Small intestine (tissue), 7 donors: ENCODE results near the gene L2HGDH. TPM values are rescaled to one million over a fixed set of nuclear protein-coding genes. Genes with fewer than 3 reads are reported as not detected.

Source experiments
- DNase-seq, 2 donors: peaks; one replicate each; pipeline versions ENCODE4 v3.0.0 to v3.0.0-alpha.2; 2013
- FAIRE-seq: peaks from 2 replicates; lab custom pipeline; 2012; peaks lifted over from hg19 to GRCh38; lab: Jason Lieb, UNC
- H3K27ac ChIP-seq, 3 donors: one replicate each; pipeline ENCODE4 v1.5.1; 2013; ENCODE audit warnings: low read length in 2 of 3, mild to moderate bottlenecking in 2 of 3, control low read depth in 1 of 3, inconsistent platforms in 1 of 3, low read depth in 1 of 3, moderate library complexity in 1 of 3
- H3K27me3 ChIP-seq, 3 donors: one replicate each; pipeline ENCODE4 v1.6.1; 2013; ENCODE audit warnings: low read length in 3 of 3, inconsistent platforms in 1 of 3; ENCODE audit not compliant: control insufficient read depth in 3 of 3, insufficient read depth in 3 of 3
- H3K36me3 ChIP-seq, 3 donors: one replicate each; pipeline ENCODE4 v1.6.1; 2013; ENCODE audit warnings: low read length in 3 of 3, inconsistent platforms in 1 of 3, low read depth in 1 of 3, mild to moderate bottlenecking in 1 of 3, moderate library complexity in 1 of 3; ENCODE audit not compliant: control insufficient read depth in 3 of 3, insufficient read depth in 2 of 3
- H3K4me1 ChIP-seq, 3 donors: one replicate each; pipeline ENCODE4 v1.6.1; 2013; ENCODE audit warnings: low read length in 2 of 3, inconsistent platforms in 1 of 3, low read depth in 1 of 3, mild to moderate bottlenecking in 1 of 3, moderate library complexity in 1 of 3; ENCODE audit not compliant: control insufficient read depth in 3 of 3, insufficient read depth in 2 of 3
- H3K4me3 ChIP-seq, 3 donors: one replicate each; pipeline ENCODE4 v1.5.1; 2013; ENCODE audit warnings: low read length in 3 of 3, control low read depth in 1 of 3, inconsistent platforms in 1 of 3, low read depth in 1 of 3, mild to moderate bottlenecking in 1 of 3, moderate library complexity in 1 of 3
- H3K9me3 ChIP-seq, 2 donors: one replicate each; pipeline ENCODE4 v1.6.1; 2013; ENCODE audit warnings: low read depth in 1 of 2, low read length in 1 of 2; ENCODE audit not compliant: control insufficient read depth in 2 of 2, insufficient read depth in 1 of 2
- WGBS, 3 donors: extraction: QIAGEN DNeasy Blood & Tissue Kit; methylation state at CpG; one replicate each; pipeline ENCODE4 v1.1.7; 2013; 5-methylcytosine and 5-hydroxymethylcytosine counted together
- polyA plus RNA-seq, 4 donors: library from polyadenylated mRNA; stranded (reverse) in 3 of 4; unstranded in 1 of 4; fragments of 200-250 nt in 3 of 4; fragments of 120-200 nt in 1 of 4; gene quantifications; one replicate each; pipeline versions ENCODE4 v1.2.1 to v1.2.3, GENCODE V29; 2013
- donor health status: healthy with polysubstance abuse.
- donor health status: control.
- donor health status: control.
- donor health status: Bipolar disorder and iron deficiency.
- donor health status: healthy.

Gene L2HGDH
- polyA plus RNA-seq, 4 donors: 1.1 to 8.4 (median 4.8) TPM

- no peaks in the 10 kb centered on the region for H3K4me1 ChIP-seq
- H3K4me3 ChIP-seq: no peak overlapping the region
- no peak for FAIRE-seq
Observed at GRCh38 chr14:50301914-50302313, 10.1 kb downstream of the L2HGDH start.

GRCh38 chr14:50299585-50299984, 12.4 kb downstream of the L2HGDH start:
- FAIRE-seq: no peak
- Histone ChIP-seq H3K27me3 (no peaks in the 10 kb centered on the region), H3K27ac (no peak overlapping the region), H3K36me3 (peaks cover 0 to 8% (median 0%) of the 10 kb centered on the region in 3 donors), H3K9me3 (no peaks in the 10 kb centered on the region), H3K4me1 (no peaks in the 10 kb centered on the region), H3K4me3 (no peak overlapping the region)
- WGBS, 3 donors: 93 to 97% (median 97%) methylated on average over 2 of the region's 2 CpGs
- no peak for DNase-seq

More at GRCh38 chr14:50301914-50302313, 10.1 kb downstream of the L2HGDH start:
- Histone ChIP-seq H3K27me3 (no peaks in the 10 kb centered on the region), H3K36me3 (peaks cover 0 to 8% (median 0%) of the 10 kb centered on the region in 3 donors), H3K9me3 (no peaks in the 10 kb centered on the region), H3K27ac (no peak overlapping the region)
- DNase-seq: no peak

- H3K27ac ChIP-seq: no peak overlapping the region
- H3K4me1 ChIP-seq: no peaks in the 10 kb centered on the region
- FAIRE-seq (no peak), DNase-seq (no peak)
- WGBS, 3 donors: 88 to 97% (median 96%) methylated on average over 5 of the region's 5 CpGs
- no peaks in the 10 kb centered on the region for H3K27me3 ChIP-seq
- peaks cover 0 to 6% (median 0%) of the 10 kb centered on the region in 3 donors for H3K36me3 ChIP-seq
- H3K4me3 ChIP-seq: no peak overlapping the region
- H3K9me3 ChIP-seq: no peaks in the 10 kb centered on the region
Observed at GRCh38 chr14:50290306-50290705, 21.7 kb downstream of the L2HGDH start.

- Histone ChIP-seq H3K27me3 (no peaks in the 10 kb centered on the region), H3K4me3 (no peak overlapping the region), H3K27ac (no peak overlapping the region), H3K36me3 (peaks cover 0 to 8% (median 0%) of the 10 kb centered on the region in 3 donors), H3K4me1 (no peaks in the 10 kb centered on the region), H3K9me3 (no peaks in the 10 kb centered on the region)
- DNase-seq: no peak
- FAIRE-seq: no peak
- WGBS, 3 donors: 95 to 97% (median 97%) methylated on average over 5 of the region's 5 CpGs
Observed at GRCh38 chr14:50288146-50288545, 23.9 kb downstream of the L2HGDH start.

DNA sequence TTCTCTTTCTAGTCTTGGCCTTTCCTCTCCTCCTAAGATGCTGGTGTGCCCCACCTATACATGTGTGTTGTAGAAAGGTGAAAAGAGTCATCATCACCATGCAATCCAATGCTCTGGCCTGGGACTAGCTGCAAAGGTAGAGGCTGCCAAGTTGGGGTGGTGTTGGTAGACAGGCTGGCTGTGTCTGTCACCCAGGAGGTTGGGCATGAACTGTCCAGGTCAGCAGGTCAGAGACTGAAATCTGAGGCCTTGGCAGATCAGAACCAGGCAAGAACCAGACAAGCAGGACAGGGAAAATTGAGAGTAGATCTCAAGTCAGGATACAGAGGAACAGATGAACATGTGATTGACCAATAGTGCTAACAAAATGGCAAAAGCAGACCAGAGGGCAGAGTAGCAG, 26.2 kb downstream of the L2HGDH start:
- DNase-seq (no peak), FAIRE-seq (no peak)
- Histone ChIP-seq H3K9me3 (no peaks in the 10 kb centered on the region), H3K27ac (no peak overlapping the region), H3K4me1 (no peaks in the 10 kb centered on the region), H3K36me3 (peaks cover 0 to 12% (median 2%) of the 10 kb centered on the region in 3 donors), H3K4me3 (no peak overlapping the region), H3K27me3 (no peaks in the 10 kb centered on the region)

- H3K4me1 ChIP-seq: no peaks in the 10 kb centered on the region
- peaks cover 0 to 6% (median 2%) of the 10 kb centered on the region in 3 donors for H3K36me3 ChIP-seq
- FAIRE-seq (no peak), DNase-seq (no peak)
- no peaks in the 10 kb centered on the region for H3K27me3 ChIP-seq
- H3K9me3 ChIP-seq: no peaks in the 10 kb centered on the region
- 88 to 100% (median 91%) methylated on average over 1 of the region's 1 CpG for WGBS, 3 donors
- no peak overlapping the region for H3K4me3 ChIP-seq
- H3K27ac ChIP-seq: no peak overlapping the region
Observed at GRCh38 chr14:50272498-50272897, 39.5 kb downstream of the L2HGDH start.

- no peaks in the 10 kb centered on the region for H3K9me3 ChIP-seq
- H3K27me3 ChIP-seq: no peaks in the 10 kb centered on the region
- no peak overlapping the region for H3K27ac ChIP-seq
- H3K4me3 ChIP-seq: no peak overlapping the region
- DNase-seq (no peak), FAIRE-seq (no peak)
- WGBS, 3 donors: 89 to 96% (median 94%) methylated on average over 6 of the region's 6 CpGs
- H3K36me3 ChIP-seq: peaks cover 0 to 4% (median 2%) of the 10 kb centered on the region in 3 donors
- H3K4me1 ChIP-seq: no peaks in the 10 kb centered on the region
Observed at GRCh38 chr14:50270932-50271331, 41.1 kb downstream of the L2HGDH start.

DNA sequence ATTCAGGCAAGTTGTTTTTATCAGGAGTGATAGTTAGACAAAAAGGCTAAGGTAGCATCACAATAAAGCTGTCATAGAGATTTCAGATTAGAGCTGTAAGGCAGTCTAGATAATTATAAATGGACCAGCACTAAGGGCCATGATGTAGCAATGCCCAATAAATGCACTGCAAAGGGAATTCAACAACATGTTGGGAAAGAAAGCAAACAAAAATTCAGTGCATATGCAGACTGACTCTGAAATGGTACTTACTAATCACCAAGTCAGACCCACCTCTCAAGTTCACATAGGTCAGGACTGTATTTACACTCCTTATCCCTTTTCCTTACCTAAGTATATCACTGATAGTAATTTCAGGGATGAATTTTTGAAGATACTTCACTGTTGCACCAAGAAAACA, 47.0 kb downstream of the L2HGDH start:
- FAIRE-seq: no peak
- no peak overlapping the region for H3K4me3 ChIP-seq

DNA sequence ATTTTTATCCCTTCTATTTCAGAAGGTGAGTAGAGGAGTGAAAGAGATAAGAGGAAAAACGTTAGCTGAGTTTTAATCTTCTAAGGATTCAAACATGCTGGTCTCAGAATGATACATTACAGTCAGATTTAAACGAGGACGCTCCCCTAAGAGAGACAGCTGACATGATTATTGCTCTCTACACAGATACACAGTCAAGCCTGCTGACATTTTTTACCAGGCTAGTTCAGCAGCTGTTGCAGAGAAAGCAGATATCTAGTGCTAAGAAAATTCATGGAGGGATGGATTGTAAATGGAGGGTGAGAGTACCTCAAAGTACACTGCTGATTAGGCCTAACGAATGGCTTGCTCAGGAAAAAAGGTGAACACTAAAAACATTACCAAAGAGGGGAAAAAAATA, 48.7 kb downstream of the L2HGDH start:
- no peak overlapping the region for H3K27ac ChIP-seq
- no peaks in the 10 kb centered on the region for H3K4me1 ChIP-seq
- H3K27me3 ChIP-seq: no peaks in the 10 kb centered on the region
- peaks cover 0 to 3% (median 0%) of the 10 kb centered on the region in 3 donors for H3K36me3 ChIP-seq
- H3K9me3 ChIP-seq: no peaks in the 10 kb centered on the region
- DNase-seq: no peak
- WGBS, 3 donors: 77 to 83% (median 82%) methylated on average over 4 of the region's 4 CpGs
- no peak for FAIRE-seq
- H3K4me3 ChIP-seq: no peak overlapping the region

More for the DNA sequence above, 47.0 kb downstream of the L2HGDH start:
- H3K9me3 ChIP-seq: no peaks in the 10 kb centered on the region
- H3K27ac ChIP-seq: no peak overlapping the region
- H3K36me3 ChIP-seq: no peaks in the 10 kb centered on the region
- DNase-seq: no peak
- H3K4me1 ChIP-seq: no peaks in the 10 kb centered on the region
- H3K27me3 ChIP-seq: no peaks in the 10 kb centered on the region
